ENCODE results near the gene RMDN2. TPM values are rescaled to one million over a fixed set of nuclear protein-coding genes. Genes with fewer than 3 reads are reported as not detected.

The RMDN2 gene
- total RNA-seq, 2 experiments from 2014 or later, result 1.5 to 2.3 TPM

DNA sequence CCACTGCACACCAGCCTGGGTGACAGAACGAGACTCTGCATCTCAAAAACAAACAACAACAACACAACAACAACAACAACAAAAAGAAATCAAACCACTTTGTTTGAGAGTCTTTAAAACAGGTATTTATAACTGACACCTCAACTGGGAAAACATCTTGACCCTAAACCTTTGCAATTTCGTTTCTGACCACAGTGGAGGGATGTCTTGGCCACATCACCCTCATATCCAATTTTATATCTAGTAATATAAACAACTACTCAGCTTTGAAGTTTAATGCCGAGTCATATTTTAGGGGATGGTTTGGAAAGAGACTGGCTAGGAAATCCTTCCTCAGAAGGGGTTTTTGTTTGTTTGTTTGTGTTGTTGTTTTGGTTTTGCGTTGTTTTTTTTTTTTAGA is 37.8 kb upstream of the RMDN2 start:
- no peak for DNase-seq
- Mint-ChIP-seq H3K36me3 (ENCODE audit: low read depth) (no peaks in the 10 kb centered on the region), H3K4me3 (no peak overlapping the region), H3K27ac (no peak overlapping the region), H3K9me3 (no peaks in the 10 kb centered on the region), H3K4me1 (peaks cover 14% of the 10 kb centered on the region), H3K27me3 (peaks cover 24% of the 10 kb centered on the region)
- POLR2A ChIA-PET, result no interaction called here
- CTCF ChIA-PET, result interaction anchor here (0.7 to 3.5 kb wide), 2 partner anchors 10 to 78 kb away, joined by 3 to 19 read pairs; no protein-coding TSS in a partner anchor

- Mint-ChIP-seq H3K9me3 (no peaks in the 10 kb centered on the region), H3K27ac (no peak overlapping the region), H3K4me3 (no peak overlapping the region), H3K36me3 (ENCODE audit: low read depth) (no peaks in the 10 kb centered on the region), H3K4me1 (peaks cover 29% of the 10 kb centered on the region), H3K27me3 (peaks cover 13% of the 10 kb centered on the region)
- POLR2A ChIA-PET, result no interaction called here
- peak; percentile 68 for DNase-seq
- CTCF ChIA-PET, result interaction anchor here (0.9 to 2.7 kb wide), 12 partner anchors 10 to 501 kb away, joined by 3 to 29 read pairs (median 4); no protein-coding TSS in a partner anchor
Observed at GRCh38 chr2:37890893-37891495, 34.1 kb upstream of the RMDN2 start.

GRCh38 chr2:37891846-37892435 is 33.1 kb upstream of the RMDN2 start:
- Mint-ChIP-seq H3K27ac (peak overlapping the region; percentile 21), H3K4me1 (peaks cover 26% of the 10 kb centered on the region), H3K36me3 (ENCODE audit: low read depth) (no peaks in the 10 kb centered on the region), H3K4me3 (no peak overlapping the region), H3K27me3 (peaks cover 8% of the 10 kb centered on the region), H3K9me3 (no peaks in the 10 kb centered on the region)
- CTCF ChIA-PET, result interaction anchor here (0.9 to 2.7 kb wide), 10 partner anchors 9 to 502 kb away, joined by 3 to 29 read pairs (median 4); no protein-coding TSS in a partner anchor
- POLR2A ChIA-PET, result no interaction called here
- DNase-seq, result no peak

DNA sequence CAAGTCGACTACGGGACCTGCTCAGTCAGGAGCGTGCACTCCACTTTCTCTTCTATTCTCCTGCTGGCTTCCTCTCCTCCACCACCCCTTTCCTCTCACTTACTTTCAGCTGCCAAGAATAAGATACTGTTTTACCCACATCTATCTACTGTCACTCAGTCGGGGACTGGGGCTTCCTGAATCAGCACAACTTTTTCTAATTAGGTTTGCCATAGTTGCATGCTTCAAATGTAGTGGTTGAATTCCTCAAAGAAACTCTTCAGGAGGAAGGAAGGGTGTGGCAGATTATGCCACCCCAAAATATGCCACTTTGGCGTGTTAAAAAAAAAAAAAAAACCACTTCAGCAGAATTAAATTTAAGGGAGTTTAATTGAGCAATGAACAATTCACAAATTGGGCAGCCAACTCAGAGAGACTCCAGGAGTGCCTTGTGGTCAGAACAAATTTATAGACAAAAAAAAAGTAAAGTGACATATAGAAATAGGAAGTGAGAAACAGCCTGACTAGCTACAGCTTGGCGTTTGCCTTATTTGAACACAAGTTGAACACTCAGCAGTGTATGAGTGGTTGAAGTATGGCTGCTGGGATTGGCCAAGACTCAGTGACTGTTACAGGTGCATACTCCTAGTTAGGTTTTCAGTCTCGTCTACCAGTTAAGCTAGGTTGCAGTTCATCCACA is 32.5 kb upstream of the RMDN2 start:
- H3K27me3 Mint-ChIP-seq, result peaks cover 8% of the 10 kb centered on the region
- DNase-seq, result no peak
- ChIA-PET POLR2A (interaction anchor here (0.8 to 1.1 kb wide), 2 partner anchors 9 to 29 kb away, joined by 3 to 4 read pairs; no protein-coding TSS in a partner anchor), CTCF (interaction anchor here (1.1 to 1.8 kb wide), 4 partner anchors 223 to 497 kb away, joined by 3 to 7 read pairs (median 4); no protein-coding TSS in a partner anchor)
- H3K4me3 Mint-ChIP-seq, result no peak overlapping the region
- H3K4me1 Mint-ChIP-seq, result peaks cover 26% of the 10 kb centered on the region
- no peaks in the 10 kb centered on the region for H3K9me3 Mint-ChIP-seq
- H3K36me3 Mint-ChIP-seq (ENCODE audit: low read depth), result no peaks in the 10 kb centered on the region
- H3K27ac Mint-ChIP-seq, result peak overlapping the region; percentile 21

DNA sequence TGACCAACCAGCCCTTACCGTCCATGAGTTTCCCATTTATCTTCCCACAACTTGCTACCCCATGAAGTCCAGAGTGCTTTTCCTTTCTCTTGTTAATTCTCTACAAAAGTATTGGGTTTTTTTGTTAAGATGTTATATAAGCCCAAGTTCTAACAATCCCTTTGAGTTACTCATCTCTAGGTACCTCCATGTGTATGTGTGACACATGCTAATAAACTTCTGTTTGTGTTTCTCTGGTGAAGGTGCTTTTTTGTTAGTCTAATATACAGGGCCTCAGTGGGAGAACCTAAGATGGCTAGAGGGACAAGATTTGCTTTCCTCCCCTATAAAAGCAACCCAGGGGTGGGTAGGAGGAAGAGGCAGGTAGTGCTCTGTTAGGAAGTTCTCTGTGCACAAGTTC is 31.8 kb upstream of the RMDN2 start:
- Mint-ChIP-seq H3K27ac (no peak overlapping the region), H3K9me3 (no peaks in the 10 kb centered on the region), H3K4me1 (peaks cover 26% of the 10 kb centered on the region), H3K27me3 (peaks cover 3% of the 10 kb centered on the region), H3K4me3 (no peak overlapping the region), H3K36me3 (ENCODE audit: low read depth) (no peaks in the 10 kb centered on the region)
- CTCF ChIA-PET, result interaction anchor here (1.1 to 1.8 kb wide), 5 partner anchors 16 to 497 kb away, joined by 3 to 8 read pairs (median 3); no protein-coding TSS in a partner anchor
- POLR2A ChIA-PET, result interaction anchor here (1.1 kb wide), 1 partner anchor 28 kb away, joined by 3 read pairs; no protein-coding TSS in a partner anchor
- no peak for DNase-seq

GRCh38 chr2:37894047-37894446 is 31.0 kb upstream of the RMDN2 start:
- DNase-seq, result no peak
- Mint-ChIP-seq H3K4me1 (peaks cover 26% of the 10 kb centered on the region), H3K4me3 (no peak overlapping the region), H3K27ac (no peak overlapping the region), H3K36me3 (ENCODE audit: low read depth) (no peaks in the 10 kb centered on the region), H3K27me3 (peaks cover 3% of the 10 kb centered on the region), H3K9me3 (no peaks in the 10 kb centered on the region)
- POLR2A ChIA-PET, result no interaction called here
- CTCF ChIA-PET, result interaction anchor here (1.0 to 1.6 kb wide), 5 partner anchors 16 to 503 kb away, joined by 3 to 8 read pairs (median 3); no protein-coding TSS in a partner anchor

GRCh38 chr2:37894601-37895000 is 30.5 kb upstream of the RMDN2 start:
- Mint-ChIP-seq H3K27me3 (peaks cover 3% of the 10 kb centered on the region), H3K36me3 (ENCODE audit: low read depth) (no peaks in the 10 kb centered on the region), H3K4me1 (peaks cover 26% of the 10 kb centered on the region), H3K9me3 (no peaks in the 10 kb centered on the region), H3K4me3 (no peak overlapping the region), H3K27ac (no peak overlapping the region)
- ChIA-PET CTCF (interaction anchor here (1.0 to 2.0 kb wide), 5 partner anchors 17 to 503 kb away, joined by 3 to 8 read pairs (median 3); no protein-coding TSS in a partner anchor), POLR2A (no interaction called here)
- DNase-seq, result no peak

DNA sequence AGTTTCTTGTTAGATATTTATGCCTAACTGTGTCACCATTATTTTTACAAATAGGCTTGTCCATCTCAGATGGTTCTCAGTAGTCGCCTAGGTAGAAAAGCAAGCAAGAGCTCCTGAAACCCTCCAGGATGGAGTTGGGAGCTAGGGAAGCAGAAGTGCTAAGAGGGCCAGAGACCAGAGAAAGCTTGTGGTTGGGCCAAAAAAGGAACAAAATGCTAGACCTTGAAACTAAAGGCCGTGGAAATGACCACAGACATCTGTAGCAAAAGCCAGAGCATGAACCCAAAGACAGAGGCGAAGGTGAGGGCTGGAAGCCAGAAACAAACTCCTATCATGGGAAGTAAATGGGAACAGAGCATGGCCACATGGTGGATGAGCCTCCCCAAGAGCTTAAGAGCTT is 29.9 kb upstream of the RMDN2 start:
- no peak overlapping the region for H3K27ac Mint-ChIP-seq
- ChIA-PET POLR2A (no interaction called here), CTCF (interaction anchor here (1.2 to 2.0 kb wide), 3 partner anchors 380 to 504 kb away, joined by 3 to 8 read pairs (median 7); no protein-coding TSS in a partner anchor)
- H3K27me3 Mint-ChIP-seq, result peaks cover 3% of the 10 kb centered on the region
- no peaks in the 10 kb centered on the region for H3K36me3 Mint-ChIP-seq (ENCODE audit: low read depth)
- no peaks in the 10 kb centered on the region for H3K9me3 Mint-ChIP-seq
- no peak for DNase-seq
- no peak overlapping the region for H3K4me3 Mint-ChIP-seq
- H3K4me1 Mint-ChIP-seq, result peaks cover 26% of the 10 kb centered on the region

DNA sequence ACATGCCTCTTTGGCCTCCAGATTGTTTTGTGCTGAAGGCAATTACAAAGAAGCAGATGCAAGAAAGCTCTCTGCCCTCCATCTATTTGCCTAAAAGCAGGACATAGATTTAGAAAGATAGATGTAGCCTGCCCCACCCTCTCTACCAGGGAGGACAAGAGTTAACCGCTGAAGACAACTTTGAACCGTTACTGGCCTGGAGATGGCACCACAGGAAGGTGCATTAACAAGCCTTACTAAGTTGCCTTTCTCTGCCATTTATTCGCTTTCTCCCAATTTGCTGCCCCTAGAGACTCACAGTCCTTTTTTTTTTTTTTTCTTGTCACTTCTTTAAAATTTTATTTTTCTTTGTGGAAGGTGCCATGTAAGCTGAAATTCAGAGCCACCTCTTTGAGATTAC is 28.8 kb upstream of the RMDN2 start:
- no peaks in the 10 kb centered on the region for H3K27me3 Mint-ChIP-seq
- H3K27ac Mint-ChIP-seq, result no peak overlapping the region
- H3K4me1 Mint-ChIP-seq, result peaks cover 24% of the 10 kb centered on the region
- no peaks in the 10 kb centered on the region for H3K9me3 Mint-ChIP-seq
- ChIA-PET CTCF (interaction anchor here (0.6 to 2.0 kb wide), 2 partner anchors 78 to 378 kb away, joined by 3 to 7 read pairs; no protein-coding TSS in a partner anchor), POLR2A (no interaction called here)
- no peaks in the 10 kb centered on the region for H3K36me3 Mint-ChIP-seq (ENCODE audit: low read depth)
- H3K4me3 Mint-ChIP-seq, result no peak overlapping the region
- no peak for DNase-seq

GRCh38 chr2:37897511-37897910 is 27.6 kb upstream of the RMDN2 start:
- Mint-ChIP-seq H3K4me3 (no peak overlapping the region), H3K4me1 (peaks cover 13% of the 10 kb centered on the region), H3K9me3 (no peaks in the 10 kb centered on the region), H3K36me3 (ENCODE audit: low read depth) (no peaks in the 10 kb centered on the region), H3K27me3 (peaks cover 4% of the 10 kb centered on the region), H3K27ac (no peak overlapping the region)
- no peak for DNase-seq
- CTCF ChIA-PET, result no interaction called here
- POLR2A ChIA-PET, result no interaction called here

DNA sequence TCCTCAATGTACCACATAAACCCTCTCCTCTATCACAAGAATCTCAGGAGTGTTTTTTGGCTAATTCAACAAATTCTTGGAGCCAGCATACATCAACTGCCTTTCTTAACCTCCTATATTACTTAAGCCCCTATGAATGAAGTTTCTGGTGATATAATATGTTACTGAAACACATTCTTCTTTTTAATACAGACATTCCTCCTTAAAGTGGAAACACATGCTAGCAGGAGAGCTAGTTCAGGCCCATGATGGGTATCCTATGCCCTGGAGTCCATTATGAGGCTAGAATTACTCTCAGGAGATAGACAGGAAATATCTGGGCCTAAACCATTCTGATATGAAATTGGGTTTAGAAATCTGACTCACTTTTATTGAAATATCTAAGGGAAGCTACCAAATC is 26.6 kb upstream of the RMDN2 start:
- no peak overlapping the region for H3K27ac Mint-ChIP-seq
- peaks cover 3% of the 10 kb centered on the region for H3K4me1 Mint-ChIP-seq
- H3K9me3 Mint-ChIP-seq, result no peaks in the 10 kb centered on the region
- peaks cover 4% of the 10 kb centered on the region for H3K27me3 Mint-ChIP-seq
- H3K36me3 Mint-ChIP-seq (ENCODE audit: low read depth), result no peaks in the 10 kb centered on the region
- no peak for DNase-seq
- no peak overlapping the region for H3K4me3 Mint-ChIP-seq
- ChIA-PET CTCF (no interaction called here), POLR2A (no interaction called here)

- DNase-seq, result no peak
- no peaks in the 10 kb centered on the region for H3K4me1 Mint-ChIP-seq
- CTCF ChIA-PET, result no interaction called here
Observed at GRCh38 chr2:37902991-37903390, 22.1 kb upstream of the RMDN2 start.

GRCh38 chr2:37904425-37904824 is 20.7 kb upstream of the RMDN2 start:
- CTCF ChIA-PET, result no interaction called here
- POLR2A ChIA-PET, result no interaction called here
- Mint-ChIP-seq H3K4me3 (no peak overlapping the region), H3K27ac (no peak overlapping the region), H3K4me1 (no peaks in the 10 kb centered on the region), H3K36me3 (ENCODE audit: low read depth) (no peaks in the 10 kb centered on the region), H3K27me3 (peaks cover 15% of the 10 kb centered on the region), H3K9me3 (no peaks in the 10 kb centered on the region)
- DNase-seq, result no peak

More at GRCh38 chr2:37902991-37903390, 22.1 kb upstream of the RMDN2 start:
- POLR2A ChIA-PET, result no interaction called here
- Mint-ChIP-seq H3K27ac (no peak overlapping the region), H3K36me3 (ENCODE audit: low read depth) (no peaks in the 10 kb centered on the region), H3K9me3 (no peaks in the 10 kb centered on the region), H3K4me3 (no peak overlapping the region), H3K27me3 (peaks cover 12% of the 10 kb centered on the region)
